Mammary epithelial cell (primary cell): Measurements from ENCODE around the gene PPP2R3A.

Experiments
- EZH2 ChIP-seq: IDR thresholded peaks from 2 replicates; pipeline ENCODE4 v1.6.1; 2012; ENCODE audit warnings: low read length, inconsistent platforms, borderline replicate concordance
- TF ChIP-seq, protein P1 (sequence below), 2 donors: IDR thresholded peaks in 1 of 2; conservative IDR thresholded peaks in 1 of 2; 2 replicates each; pipeline ENCODE4 v1.5.1; 2011 to 2012; ENCODE audit warnings: inconsistent platforms in 2 of 2, low read length in 2 of 2, mild to moderate bottlenecking in 2 of 2, control low read depth in 1 of 2, low read depth in 1 of 2; ENCODE audit not compliant: insufficient read depth in 1 of 2; ENCODE audit errors: extremely low read depth in 1 of 2

DNA sequence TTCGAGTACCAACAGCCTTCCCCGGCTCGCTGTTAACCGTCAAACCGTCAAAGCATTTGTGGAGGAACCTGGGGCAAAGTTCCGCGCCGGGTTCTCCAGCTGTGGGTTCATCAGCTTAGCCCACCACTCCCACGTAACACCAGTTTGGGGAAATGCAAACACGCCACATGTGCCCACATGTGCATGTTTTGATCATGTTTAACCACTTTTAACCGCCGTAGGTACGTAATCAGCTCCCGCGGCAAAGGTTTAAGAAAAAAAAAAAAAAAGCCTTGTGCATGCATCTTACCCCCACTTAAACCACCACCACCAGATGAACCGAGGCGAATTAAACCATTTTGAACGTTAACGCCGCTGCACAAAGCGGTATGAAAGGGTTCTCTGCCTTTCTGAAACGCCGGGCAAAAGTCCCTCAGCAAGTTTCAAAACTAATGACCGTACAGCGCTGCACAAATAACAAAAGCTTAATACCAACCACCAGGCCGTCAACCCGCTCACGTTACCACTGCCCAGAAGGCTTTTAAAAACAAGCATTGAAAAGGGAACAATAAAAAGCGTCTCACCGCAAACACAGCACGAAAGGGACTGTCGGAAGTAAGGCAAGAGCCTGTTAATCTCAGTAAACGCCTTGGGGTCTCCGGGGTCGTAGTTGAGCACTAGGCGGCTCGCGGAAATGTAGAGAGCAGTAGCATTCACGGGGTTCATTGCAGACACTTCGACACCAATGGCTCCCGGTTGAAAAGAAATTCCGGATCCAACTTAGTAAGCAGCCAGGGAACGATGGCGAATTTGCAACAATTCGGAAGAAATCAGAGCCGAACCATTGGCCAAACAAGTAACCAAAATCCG is 229.1 kb downstream of the PPP2R3A start:
- TF ChIP-seq EZH2 = no peak
- TF ChIP-seq, protein P1, sequence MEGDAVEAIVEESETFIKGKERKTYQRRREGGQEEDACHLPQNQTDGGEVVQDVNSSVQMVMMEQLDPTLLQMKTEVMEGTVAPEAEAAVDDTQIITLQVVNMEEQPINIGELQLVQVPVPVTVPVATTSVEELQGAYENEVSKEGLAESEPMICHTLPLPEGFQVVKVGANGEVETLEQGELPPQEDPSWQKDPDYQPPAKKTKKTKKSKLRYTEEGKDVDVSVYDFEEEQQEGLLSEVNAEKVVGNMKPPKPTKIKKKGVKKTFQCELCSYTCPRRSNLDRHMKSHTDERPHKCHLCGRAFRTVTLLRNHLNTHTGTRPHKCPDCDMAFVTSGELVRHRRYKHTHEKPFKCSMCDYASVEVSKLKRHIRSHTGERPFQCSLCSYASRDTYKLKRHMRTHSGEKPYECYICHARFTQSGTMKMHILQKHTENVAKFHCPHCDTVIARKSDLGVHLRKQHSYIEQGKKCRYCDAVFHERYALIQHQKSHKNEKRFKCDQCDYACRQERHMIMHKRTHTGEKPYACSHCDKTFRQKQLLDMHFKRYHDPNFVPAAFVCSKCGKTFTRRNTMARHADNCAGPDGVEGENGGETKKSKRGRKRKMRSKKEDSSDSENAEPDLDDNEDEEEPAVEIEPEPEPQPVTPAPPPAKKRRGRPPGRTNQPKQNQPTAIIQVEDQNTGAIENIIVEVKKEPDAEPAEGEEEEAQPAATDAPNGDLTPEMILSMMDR (conservative IDR thresholded peaks at IDR 0.05 in 1 of 2, IDR thresholded peaks at IDR 0.05 in 1 of 2; ENCODE audit: extremely low read depth in 1 of 2, insufficient read depth in 1 of 2, low read depth in 1 of 2, low read length in 2 of 2) = no peak
